H1 (cell line): ENCODE data around the gene ANKRD12. TPM values are rescaled to one million over a fixed set of nuclear protein-coding genes. Genes with fewer than 3 reads are reported as not detected.

ENCODE experiments used
- BCL11A ChIP-seq, 2 experiments: IDR thresholded peaks; one replicate each; pipeline ENCODE4 v1.6.1; 2011; ENCODE audit warnings: low read depth in 2 of 2, low read length in 2 of 2, mild to moderate bottlenecking in 2 of 2
- CBX8 ChIP-seq: fragments of 300-800, 300-1000 bp; sonication (generic); IDR thresholded peaks from 2 replicates; pipeline ENCODE4 v1.7.1; 2016; ENCODE audit warnings: low read depth, low read length, borderline replicate concordance
- KDM4A ChIP-seq: IDR thresholded peaks from one replicate; pipeline ENCODE4 v1.7.1; 2012; ENCODE audit warnings: low read depth, mild to moderate bottlenecking, moderate library complexity, low read length, inconsistent platforms; ENCODE audit not compliant: severe bottlenecking
- SP4 ChIP-seq: IDR thresholded peaks from 2 replicates; pipeline ENCODE4 v1.6.1; 2012; ENCODE audit warnings: low read length, inconsistent platforms
- polyA plus RNA-seq, 7 experiments: library from polyadenylated mRNA; depleted of rRNA in 3 of 7; stranded (reverse) in 5 of 7; unstranded in 2 of 7; fragments of >200 nt in 5 of 7; fragments of 200-250 nt in 2 of 7; gene quantifications; 1 replicate in 5 of 7; 2 replicates in 1 of 7; 4 replicates in 1 of 7; pipeline versions ENCODE4 v1.2.1 to v1.2.3, GENCODE V29; 2011 to 2013; ENCODE audit warnings: missing spikeins in 2 of 7, mixed read lengths in 2 of 7
- total RNA-seq: library from RNA; stranded (reverse); fragmentation: NEBNext Ultra II Directional; extraction: Animal tissue kit (Norgen Biotek cat#: 25700); gene quantifications from 2 replicates; pipeline ENCODE4 v1.2.1, GENCODE V29; 2021
- TF ChIP-seq, protein P1 (sequence below): fragments of 300-600 bp; sonication (generic); IDR thresholded peaks from 2 replicates; pipeline ENCODE4 v1.7.1; 2012; ENCODE audit warnings: low read length, moderate library complexity, mild to moderate bottlenecking, inconsistent platforms; ENCODE audit not compliant: insufficient replicate concordance

Gene ANKRD12
- total and polyA plus RNA-seq, 2 of the 8 experiments (the other 6 are each of a cell fraction or from before 2014, with no cell fraction given) = 2.6 to 37.9 TPM

DNA sequence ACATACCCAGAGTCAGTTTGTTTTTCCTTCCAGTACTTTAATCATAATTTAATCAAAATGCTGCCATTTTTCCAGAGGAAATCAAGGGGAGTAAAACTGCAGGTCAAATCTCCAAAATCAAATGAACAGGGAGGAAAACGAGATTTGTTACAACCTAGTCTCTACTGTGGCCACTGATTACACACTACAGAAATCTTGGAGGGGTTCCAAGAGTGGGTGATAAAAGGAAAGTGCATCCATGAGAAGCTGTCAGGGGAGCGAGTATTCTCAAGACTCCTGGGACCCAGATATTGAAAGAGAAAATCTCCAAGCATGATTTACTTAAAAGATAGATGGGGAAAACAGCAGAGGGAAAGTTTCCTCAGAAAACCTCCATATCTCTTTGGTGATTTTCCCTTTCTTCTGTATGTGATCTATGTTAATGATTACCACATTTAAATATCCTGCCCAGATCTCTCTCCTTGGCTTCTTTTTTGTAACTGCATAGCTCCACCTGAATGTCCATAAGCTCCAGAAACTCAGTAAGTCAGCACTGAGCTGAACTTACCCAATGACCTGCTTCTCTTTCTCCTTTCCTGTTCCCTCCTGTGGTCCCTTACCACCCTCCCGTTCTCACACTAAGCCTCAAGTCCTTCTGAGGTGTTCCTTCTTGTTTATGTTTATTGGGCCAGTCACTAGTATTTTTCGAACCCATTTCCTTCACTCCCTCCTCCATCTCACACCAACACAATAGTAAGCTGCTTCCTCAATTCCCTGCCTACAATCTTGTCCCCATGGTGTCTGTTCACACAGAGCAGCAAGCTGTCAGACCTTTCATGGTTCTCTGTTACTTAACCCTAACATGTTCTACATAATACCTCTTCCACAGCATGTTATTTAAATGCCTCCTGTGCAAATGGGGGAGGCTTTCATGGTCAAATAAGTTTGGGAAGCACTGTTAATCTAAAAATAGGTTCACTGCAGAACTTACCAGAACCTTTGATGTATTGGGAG is 124.1 kb downstream of the ANKRD12 start (continued):
- TF ChIP-seq, protein P1, sequence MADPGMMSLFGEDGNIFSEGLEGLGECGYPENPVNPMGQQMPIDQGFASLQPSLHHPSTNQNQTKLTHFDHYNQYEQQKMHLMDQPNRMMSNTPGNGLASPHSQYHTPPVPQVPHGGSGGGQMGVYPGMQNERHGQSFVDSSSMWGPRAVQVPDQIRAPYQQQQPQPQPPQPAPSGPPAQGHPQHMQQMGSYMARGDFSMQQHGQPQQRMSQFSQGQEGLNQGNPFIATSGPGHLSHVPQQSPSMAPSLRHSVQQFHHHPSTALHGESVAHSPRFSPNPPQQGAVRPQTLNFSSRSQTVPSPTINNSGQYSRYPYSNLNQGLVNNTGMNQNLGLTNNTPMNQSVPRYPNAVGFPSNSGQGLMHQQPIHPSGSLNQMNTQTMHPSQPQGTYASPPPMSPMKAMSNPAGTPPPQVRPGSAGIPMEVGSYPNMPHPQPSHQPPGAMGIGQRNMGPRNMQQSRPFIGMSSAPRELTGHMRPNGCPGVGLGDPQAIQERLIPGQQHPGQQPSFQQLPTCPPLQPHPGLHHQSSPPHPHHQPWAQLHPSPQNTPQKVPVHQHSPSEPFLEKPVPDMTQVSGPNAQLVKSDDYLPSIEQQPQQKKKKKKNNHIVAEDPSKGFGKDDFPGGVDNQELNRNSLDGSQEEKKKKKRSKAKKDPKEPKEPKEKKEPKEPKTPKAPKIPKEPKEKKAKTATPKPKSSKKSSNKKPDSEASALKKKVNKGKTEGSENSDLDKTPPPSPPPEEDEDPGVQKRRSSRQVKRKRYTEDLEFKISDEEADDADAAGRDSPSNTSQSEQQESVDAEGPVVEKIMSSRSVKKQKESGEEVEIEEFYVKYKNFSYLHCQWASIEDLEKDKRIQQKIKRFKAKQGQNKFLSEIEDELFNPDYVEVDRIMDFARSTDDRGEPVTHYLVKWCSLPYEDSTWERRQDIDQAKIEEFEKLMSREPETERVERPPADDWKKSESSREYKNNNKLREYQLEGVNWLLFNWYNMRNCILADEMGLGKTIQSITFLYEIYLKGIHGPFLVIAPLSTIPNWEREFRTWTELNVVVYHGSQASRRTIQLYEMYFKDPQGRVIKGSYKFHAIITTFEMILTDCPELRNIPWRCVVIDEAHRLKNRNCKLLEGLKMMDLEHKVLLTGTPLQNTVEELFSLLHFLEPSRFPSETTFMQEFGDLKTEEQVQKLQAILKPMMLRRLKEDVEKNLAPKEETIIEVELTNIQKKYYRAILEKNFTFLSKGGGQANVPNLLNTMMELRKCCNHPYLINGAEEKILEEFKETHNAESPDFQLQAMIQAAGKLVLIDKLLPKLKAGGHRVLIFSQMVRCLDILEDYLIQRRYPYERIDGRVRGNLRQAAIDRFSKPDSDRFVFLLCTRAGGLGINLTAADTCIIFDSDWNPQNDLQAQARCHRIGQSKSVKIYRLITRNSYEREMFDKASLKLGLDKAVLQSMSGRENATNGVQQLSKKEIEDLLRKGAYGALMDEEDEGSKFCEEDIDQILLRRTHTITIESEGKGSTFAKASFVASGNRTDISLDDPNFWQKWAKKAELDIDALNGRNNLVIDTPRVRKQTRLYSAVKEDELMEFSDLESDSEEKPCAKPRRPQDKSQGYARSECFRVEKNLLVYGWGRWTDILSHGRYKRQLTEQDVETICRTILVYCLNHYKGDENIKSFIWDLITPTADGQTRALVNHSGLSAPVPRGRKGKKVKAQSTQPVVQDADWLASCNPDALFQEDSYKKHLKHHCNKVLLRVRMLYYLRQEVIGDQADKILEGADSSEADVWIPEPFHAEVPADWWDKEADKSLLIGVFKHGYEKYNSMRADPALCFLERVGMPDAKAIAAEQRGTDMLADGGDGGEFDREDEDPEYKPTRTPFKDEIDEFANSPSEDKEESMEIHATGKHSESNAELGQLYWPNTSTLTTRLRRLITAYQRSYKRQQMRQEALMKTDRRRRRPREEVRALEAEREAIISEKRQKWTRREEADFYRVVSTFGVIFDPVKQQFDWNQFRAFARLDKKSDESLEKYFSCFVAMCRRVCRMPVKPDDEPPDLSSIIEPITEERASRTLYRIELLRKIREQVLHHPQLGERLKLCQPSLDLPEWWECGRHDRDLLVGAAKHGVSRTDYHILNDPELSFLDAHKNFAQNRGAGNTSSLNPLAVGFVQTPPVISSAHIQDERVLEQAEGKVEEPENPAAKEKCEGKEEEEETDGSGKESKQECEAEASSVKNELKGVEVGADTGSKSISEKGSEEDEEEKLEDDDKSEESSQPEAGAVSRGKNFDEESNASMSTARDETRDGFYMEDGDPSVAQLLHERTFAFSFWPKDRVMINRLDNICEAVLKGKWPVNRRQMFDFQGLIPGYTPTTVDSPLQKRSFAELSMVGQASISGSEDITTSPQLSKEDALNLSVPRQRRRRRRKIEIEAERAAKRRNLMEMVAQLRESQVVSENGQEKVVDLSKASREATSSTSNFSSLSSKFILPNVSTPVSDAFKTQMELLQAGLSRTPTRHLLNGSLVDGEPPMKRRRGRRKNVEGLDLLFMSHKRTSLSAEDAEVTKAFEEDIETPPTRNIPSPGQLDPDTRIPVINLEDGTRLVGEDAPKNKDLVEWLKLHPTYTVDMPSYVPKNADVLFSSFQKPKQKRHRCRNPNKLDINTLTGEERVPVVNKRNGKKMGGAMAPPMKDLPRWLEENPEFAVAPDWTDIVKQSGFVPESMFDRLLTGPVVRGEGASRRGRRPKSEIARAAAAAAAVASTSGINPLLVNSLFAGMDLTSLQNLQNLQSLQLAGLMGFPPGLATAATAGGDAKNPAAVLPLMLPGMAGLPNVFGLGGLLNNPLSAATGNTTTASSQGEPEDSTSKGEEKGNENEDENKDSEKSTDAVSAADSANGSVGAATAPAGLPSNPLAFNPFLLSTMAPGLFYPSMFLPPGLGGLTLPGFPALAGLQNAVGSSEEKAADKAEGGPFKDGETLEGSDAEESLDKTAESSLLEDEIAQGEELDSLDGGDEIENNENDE = no peak
- TF ChIP-seq CBX8 = no peak
- no peak for TF ChIP-seq BCL11A (IDR thresholded peaks at IDR 0.05; ENCODE audit: low read depth in 2 of 2, low read length in 2 of 2)
- no peak for TF ChIP-seq SP4
- no peak for TF ChIP-seq KDM4A
